Heart left ventricle (tissue), 16 donors: ENCODE results near the gene TNRC6C. TPM values are rescaled to one million over a fixed set of nuclear protein-coding genes. Genes with fewer than 3 reads are reported as not detected.

Experiments
- ATAC-seq, 4 donors: fragments of 200-7000 bp; cut with Tn5 transposase; one replicate each; pipeline ENCODE4 v1.9.1; 2020 to 2022; ENCODE audit warnings: moderate library complexity in 4 of 4, mild to moderate bottlenecking in 3 of 4, moderate number of reproducible peaks in 1 of 4
- DNase-seq, 5 donors: peaks; one replicate each; pipeline ENCODE4 v3.0.0-alpha.2; 2020
- H3K27ac ChIP-seq, 12 donors: fragments of 200-600 bp; sonication (generic) in 4 of 12; one replicate each; pipeline versions ENCODE4 v1.5.0 to v1.8.0; 2016 to 2022; ENCODE audit warnings: mild to moderate bottlenecking in 2 of 12
- H3K27me3 ChIP-seq, 9 donors: fragments of 200-600 bp; sonication (generic) in 2 of 9; one replicate each; pipeline versions ENCODE4 v1.5.1 to v1.8.0; 2016 to 2022; ENCODE audit warnings: mild to moderate bottlenecking in 3 of 9
- H3K36me3 ChIP-seq, 9 donors: fragments of 200-600 bp; sonication (generic) in 2 of 9; one replicate each; pipeline versions ENCODE4 v1.5.0 to v1.8.0; 2018 to 2022; ENCODE audit warnings: mild to moderate bottlenecking in 2 of 9
- H3K4me1 ChIP-seq, 12 donors: fragments of 200-600 bp; sonication (generic) in 4 of 12; one replicate each; pipeline versions ENCODE4 v1.5.0 to v1.8.0; 2016 to 2022; ENCODE audit warnings: mild to moderate bottlenecking in 3 of 12
- H3K4me3 ChIP-seq, 12 donors: fragments of 200-600 bp; sonication (generic) in 4 of 12; one replicate each; pipeline versions ENCODE4 v1.5.0 to v1.8.0; 2017 to 2022; ENCODE audit warnings: mild to moderate bottlenecking in 9 of 12, moderate library complexity in 4 of 12
- H3K9me3 ChIP-seq, 12 donors: fragments of 200-600 bp; sonication (generic) in 4 of 12; one replicate each; pipeline versions ENCODE4 v1.5.0 to v1.8.0; 2016 to 2022; ENCODE audit warnings: mild to moderate bottlenecking in 1 of 12
- POLR2A ChIP-seq, 2 donors: fragments of 450-650 bp; IDR thresholded peaks; one replicate each; pipeline ENCODE4 v1.6.1; 2017; ENCODE audit warnings: antibody characterized with exemption in 2 of 2, mild to moderate bottlenecking in 2 of 2, moderate library complexity in 2 of 2
- WGBS, 4 donors: extraction: QIAGEN DNeasy Blood & Tissue Kit in 2 of 4; methylation state at CpG; one replicate each; pipeline versions ENCODE4 v1.1.5 to v1.1.7; 2013 to 2018; 5-methylcytosine and 5-hydroxymethylcytosine counted together
- intact Hi-C, 10 donors: fragments of 100-400 bp; cut with DNase I; formaldehyde crosslinking; loops; one replicate each; pipeline versions ENCODE4 v1.11.1 to v1.14.2; 2022
- polyA plus RNA-seq, 2 donors: library from polyadenylated mRNA; stranded (reverse); fragments of 200-250 nt; gene quantifications; one replicate each; pipeline ENCODE4 v1.2.3, GENCODE V29; 2013
- total RNA-seq, 9 donors: library from RNA; depleted of rRNA in 2 of 9; stranded (reverse); fragments of >200 nt in 2 of 9; fragmentation: NEBNext Ultra II Directional in 3 of 9; extraction: Animal tissue kit (Norgen Biotek cat#: 25700) in 3 of 9; gene quantifications; one replicate each; pipeline versions ENCODE4 v1.1.0 to v1.2.4, GENCODE V29; 2016 to 2023
- TF ChIP-seq, protein P1 (sequence below), 12 donors: fragments of 200-600 bp; sonication (generic) in 4 of 12; IDR thresholded peaks; one replicate each; pipeline versions ENCODE4 v1.5.0 to v1.8.0; 2018 to 2022; ENCODE audit warnings: antibody characterized with exemption in 12 of 12, mild to moderate bottlenecking in 5 of 12
- donor health status: ischemic (EF 13 %, LVEDD 7.1; RV severe dilation, severe dysfunction).
- donor health status: healthy with polysubstance abuse.
- donor health status: DM: no; HTN: yes; CAD: no.
- donor health status: DM: no; HTN: no; CAD: no.
- donor health status: ischemic (EF 25% LVEDD 6.9; RV normal size, moderate dysfunction).
- donor health status: ischemic (EF 25% LVEDD 5.7; RV mildly dilated, moderate dysfunction).
- donor health status: healthy.
- donor health status: DM: yes; HTN: yes; CAD: no.
- donor health status: ischemic (EF 35%, LVEDD 5.7; RV mildly dilated, moderate dysfunction).
- donor health status: nonischemic (EF 11% LVEDD 7.7; RV severe dilation, severe dysfunction).
- donor health status: DM: yes; HTN: yes; CAD: no.
- donor health status: PGD.
- donor health status: ischemic (EF 29% LVEDD 5.4; RV normal size, mild dysfunction).
- donor health status: nonischemic (EF 23%, LVEDD 6.1; RV moderate dilation, normal function).

Gene TNRC6C
- total and polyA plus RNA-seq, 11 donors, result 7.7 to 24.7 (median 19.0) TPM

DNA sequence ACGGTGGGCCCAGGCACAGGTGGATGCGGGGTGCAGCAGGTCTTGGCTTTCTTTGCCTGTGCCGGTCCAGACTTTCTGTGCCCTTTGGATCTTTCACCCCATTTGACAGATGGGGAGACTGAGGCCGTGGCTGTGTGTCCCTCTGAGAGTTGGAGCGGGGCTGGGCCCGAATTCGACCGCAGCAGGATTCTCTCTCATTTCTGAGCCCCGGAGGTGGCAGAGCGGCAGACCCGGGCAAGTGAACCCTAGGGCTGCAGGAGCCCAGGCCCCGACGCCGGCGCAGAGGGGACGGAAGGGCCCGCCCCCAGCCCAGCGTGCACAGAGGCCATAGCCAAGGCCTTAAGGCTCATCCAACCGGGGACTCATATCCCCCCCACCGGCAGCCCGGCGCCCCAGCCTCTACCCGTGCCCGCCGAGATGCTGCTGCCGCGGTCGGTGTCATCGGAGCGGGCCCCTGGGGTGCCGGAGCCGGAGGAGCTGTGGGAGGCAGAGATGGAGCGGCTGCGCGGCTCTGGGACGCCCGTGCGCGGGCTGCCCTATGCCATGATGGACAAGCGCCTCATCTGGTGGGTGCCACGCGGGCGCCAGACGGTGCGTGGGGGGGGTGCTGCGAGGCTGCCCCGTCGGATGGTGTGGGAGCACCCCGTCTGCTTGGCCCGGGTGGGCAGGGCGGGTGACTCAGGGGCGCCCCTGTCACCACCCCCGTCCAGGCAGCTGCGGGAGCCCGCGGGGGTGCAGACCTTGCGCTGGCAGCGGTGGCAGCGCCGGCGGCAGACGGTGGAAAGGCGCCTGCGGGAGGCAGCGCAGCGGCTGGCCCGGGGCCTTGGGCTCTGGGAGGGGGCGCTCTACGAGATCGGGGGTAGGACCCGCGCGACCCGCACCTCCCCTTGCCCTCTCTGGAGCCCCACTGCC is 172.9 kb downstream of the TNRC6C start:
- DNase-seq (peak in 2 of 5 donors; percentile 31 to 66), ATAC-seq (no peak)
- peaks cover 0 to 4% (median 0%) of the 10 kb centered on the region in 9 donors for H3K27me3 ChIP-seq
- peaks cover 5 to 78% (median 44%) of the 10 kb centered on the region in 12 donors for H3K4me1 ChIP-seq
- peaks cover 0 to 29% (median 0%) of the 10 kb centered on the region in 9 donors for H3K36me3 ChIP-seq
- intact Hi-C loops, result no loop called here
- H3K27ac ChIP-seq, result peak overlapping the region in 4 of 12 donors; percentile 23 to 98 (median 98)
- TF ChIP-seq POLR2A (IDR thresholded peaks at IDR 0.05), result no peak
- TF ChIP-seq, protein P1, sequence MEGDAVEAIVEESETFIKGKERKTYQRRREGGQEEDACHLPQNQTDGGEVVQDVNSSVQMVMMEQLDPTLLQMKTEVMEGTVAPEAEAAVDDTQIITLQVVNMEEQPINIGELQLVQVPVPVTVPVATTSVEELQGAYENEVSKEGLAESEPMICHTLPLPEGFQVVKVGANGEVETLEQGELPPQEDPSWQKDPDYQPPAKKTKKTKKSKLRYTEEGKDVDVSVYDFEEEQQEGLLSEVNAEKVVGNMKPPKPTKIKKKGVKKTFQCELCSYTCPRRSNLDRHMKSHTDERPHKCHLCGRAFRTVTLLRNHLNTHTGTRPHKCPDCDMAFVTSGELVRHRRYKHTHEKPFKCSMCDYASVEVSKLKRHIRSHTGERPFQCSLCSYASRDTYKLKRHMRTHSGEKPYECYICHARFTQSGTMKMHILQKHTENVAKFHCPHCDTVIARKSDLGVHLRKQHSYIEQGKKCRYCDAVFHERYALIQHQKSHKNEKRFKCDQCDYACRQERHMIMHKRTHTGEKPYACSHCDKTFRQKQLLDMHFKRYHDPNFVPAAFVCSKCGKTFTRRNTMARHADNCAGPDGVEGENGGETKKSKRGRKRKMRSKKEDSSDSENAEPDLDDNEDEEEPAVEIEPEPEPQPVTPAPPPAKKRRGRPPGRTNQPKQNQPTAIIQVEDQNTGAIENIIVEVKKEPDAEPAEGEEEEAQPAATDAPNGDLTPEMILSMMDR (IDR thresholded peaks at IDR 0.05), result no peak
- peak overlapping the region in 10 of 12 donors; percentile 16 to 87 (median 36) for H3K4me3 ChIP-seq
- no peaks in the 10 kb centered on the region for H3K9me3 ChIP-seq
- 26 to 51% (median 43%) methylated on average over 26 to 74 of the region's 74 CpGs for WGBS, 4 donors

DNA sequence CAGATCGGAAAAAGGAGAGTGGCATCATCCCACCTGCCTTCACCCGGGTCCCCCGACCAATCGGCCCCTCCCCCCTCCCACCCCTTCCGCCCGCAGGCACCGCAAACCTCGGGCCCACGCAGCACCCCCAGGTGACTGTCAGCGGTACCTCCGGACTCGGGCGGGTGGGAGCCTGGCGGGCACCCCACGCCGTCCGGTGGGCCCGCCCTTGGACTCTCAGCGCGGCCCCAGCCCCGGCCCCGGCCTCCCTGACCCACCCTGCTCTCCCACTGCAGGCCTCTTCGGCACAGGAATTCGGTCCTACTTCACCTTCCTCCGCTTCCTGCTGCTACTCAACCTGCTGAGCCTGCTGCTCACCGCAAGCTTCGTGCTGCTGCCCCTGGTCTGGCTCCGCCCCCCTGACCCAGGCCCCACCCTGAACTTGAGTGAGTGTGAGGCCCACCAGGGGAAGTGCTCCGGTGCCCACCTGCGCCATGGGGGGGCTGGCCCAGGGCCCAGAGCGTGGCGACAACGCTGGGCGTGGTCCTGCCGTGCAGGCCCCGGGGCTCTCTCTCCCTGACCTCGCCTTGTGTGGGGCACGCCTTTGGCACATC is 173.7 kb downstream of the TNRC6C start:
- Histone ChIP-seq H3K9me3 (no peaks in the 10 kb centered on the region), H3K27ac (peak overlapping the region in 1 of 12 donors; percentile 98), H3K27me3 (peaks cover 0 to 4% (median 0%) of the 10 kb centered on the region in 9 donors), H3K36me3 (peaks cover 0 to 25% (median 0%) of the 10 kb centered on the region in 9 donors), H3K4me3 (peak overlapping the region in 10 of 12 donors; percentile 16 to 87 (median 36)), H3K4me1 (peaks cover 0 to 78% (median 36%) of the 10 kb centered on the region in 12 donors)
- TF ChIP-seq, protein P1 (IDR thresholded peaks at IDR 0.05), result no peak
- TF ChIP-seq POLR2A (IDR thresholded peaks at IDR 0.05), result no peak
- intact Hi-C loops, result no loop called here
- 37 to 57% (median 51%) methylated on average over 8 to 38 of the region's 38 CpGs for WGBS, 4 donors
- DNase-seq (peak in 2 of 5 donors; percentile 25 to 59), ATAC-seq (no peak)

DNA sequence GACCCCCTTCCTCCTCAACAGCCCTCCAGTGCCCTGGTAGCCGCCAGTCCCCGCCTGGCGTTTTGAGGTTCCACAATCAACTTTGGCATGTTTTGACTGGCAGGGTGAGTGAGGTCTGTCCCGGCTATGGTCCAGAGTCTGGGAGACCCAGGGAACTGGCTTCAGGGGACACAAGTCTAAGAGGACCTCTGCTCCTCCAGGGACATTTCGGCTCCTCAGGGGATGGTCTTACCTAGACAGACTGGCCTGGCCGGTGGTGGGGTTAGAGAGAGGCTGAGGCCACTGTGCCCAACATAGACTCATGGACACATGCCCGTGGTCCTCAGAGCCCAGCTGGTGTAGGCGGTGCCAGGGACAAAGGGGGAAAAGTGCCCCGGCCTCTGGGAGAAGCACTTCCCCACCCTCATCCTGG is 174.3 kb downstream of the TNRC6C start:
- ATAC-seq (no peak), DNase-seq (no peak)
- Histone ChIP-seq H3K27ac (peak overlapping the region in 1 of 12 donors; percentile 98), H3K4me3 (peak overlapping the region in 1 of 12 donors; percentile 87), H3K36me3 (peaks cover 0 to 25% (median 0%) of the 10 kb centered on the region in 9 donors), H3K27me3 (peaks cover 0 to 4% (median 0%) of the 10 kb centered on the region in 9 donors), H3K9me3 (no peaks in the 10 kb centered on the region), H3K4me1 (peaks cover 0 to 78% (median 30%) of the 10 kb centered on the region in 12 donors)
- no peak for TF ChIP-seq POLR2A (IDR thresholded peaks at IDR 0.05)
- TF ChIP-seq, protein P1 (IDR thresholded peaks at IDR 0.05), result no peak
- WGBS, 4 donors, result 87 to 94% (median 90%) methylated on average over 5 to 9 of the region's 9 CpGs
- intact Hi-C loops, result no loop called here
